ENCODE results near the gene SSBP4. TPM values are rescaled to one million over a fixed set of nuclear protein-coding genes. Genes with fewer than 3 reads are reported as not detected.
A peak's percentile ranks its signal among the peaks of the same experiment; 100 is the strongest.

SSBP4 gene
- total and polyA plus RNA-seq, 2 of the 4 experiments (the other 2 are of a cell fraction): 14.9 to 39.7 TPM

DNA sequence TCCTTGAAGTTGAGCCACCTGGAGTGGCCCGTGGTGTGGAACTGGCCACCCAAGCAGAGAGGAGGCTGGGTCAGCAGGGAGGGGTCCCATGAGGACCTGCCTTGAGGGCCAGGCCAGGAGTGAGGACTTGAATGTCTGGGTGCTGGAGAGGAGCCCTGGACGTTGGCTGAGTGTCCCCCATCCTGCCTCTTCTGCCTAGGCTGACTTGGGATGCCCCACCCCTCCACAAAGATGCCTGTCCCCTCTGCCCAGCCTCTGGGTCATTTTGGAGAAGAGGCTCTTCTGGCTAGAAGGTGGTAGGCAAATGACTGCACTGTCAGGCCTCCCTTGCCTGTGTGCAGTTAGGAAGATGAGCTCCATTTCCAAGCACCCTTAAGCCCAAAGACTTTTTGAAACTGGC is 1.7 kb downstream of the SSBP4 start:
- ATAC-seq (ENCODE audit: low read depth) (no peak), DNase-seq (no peak)
- TF ChIP-seq MAZ (IDR thresholded peaks at IDR 0.05; ENCODE audit: borderline replicate concordance, low read depth, low read length) (no peak), CHD1 (IDR thresholded peaks at IDR 0.05; ENCODE audit: low read depth, low read length) (no peak), BHLHE40 (IDR thresholded peaks at IDR 0.05; ENCODE audit: low read depth, low read length) (no peak), RCOR1 (IDR thresholded peaks at IDR 0.05; ENCODE audit: insufficient replicate concordance, low read length) (no peak), SMC3 (IDR thresholded peaks at IDR 0.05; ENCODE audit: low read depth, low read length) (no peak), MXI1 (IDR thresholded peaks at IDR 0.05; ENCODE audit: borderline replicate concordance, low read depth, low read length) (no peak)
- TF ChIP-seq, protein P1, sequence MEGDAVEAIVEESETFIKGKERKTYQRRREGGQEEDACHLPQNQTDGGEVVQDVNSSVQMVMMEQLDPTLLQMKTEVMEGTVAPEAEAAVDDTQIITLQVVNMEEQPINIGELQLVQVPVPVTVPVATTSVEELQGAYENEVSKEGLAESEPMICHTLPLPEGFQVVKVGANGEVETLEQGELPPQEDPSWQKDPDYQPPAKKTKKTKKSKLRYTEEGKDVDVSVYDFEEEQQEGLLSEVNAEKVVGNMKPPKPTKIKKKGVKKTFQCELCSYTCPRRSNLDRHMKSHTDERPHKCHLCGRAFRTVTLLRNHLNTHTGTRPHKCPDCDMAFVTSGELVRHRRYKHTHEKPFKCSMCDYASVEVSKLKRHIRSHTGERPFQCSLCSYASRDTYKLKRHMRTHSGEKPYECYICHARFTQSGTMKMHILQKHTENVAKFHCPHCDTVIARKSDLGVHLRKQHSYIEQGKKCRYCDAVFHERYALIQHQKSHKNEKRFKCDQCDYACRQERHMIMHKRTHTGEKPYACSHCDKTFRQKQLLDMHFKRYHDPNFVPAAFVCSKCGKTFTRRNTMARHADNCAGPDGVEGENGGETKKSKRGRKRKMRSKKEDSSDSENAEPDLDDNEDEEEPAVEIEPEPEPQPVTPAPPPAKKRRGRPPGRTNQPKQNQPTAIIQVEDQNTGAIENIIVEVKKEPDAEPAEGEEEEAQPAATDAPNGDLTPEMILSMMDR (conservative IDR thresholded peaks at IDR 0.05; ENCODE audit: low read depth, low read length): no peak
- TF ChIP-seq, protein P2, sequence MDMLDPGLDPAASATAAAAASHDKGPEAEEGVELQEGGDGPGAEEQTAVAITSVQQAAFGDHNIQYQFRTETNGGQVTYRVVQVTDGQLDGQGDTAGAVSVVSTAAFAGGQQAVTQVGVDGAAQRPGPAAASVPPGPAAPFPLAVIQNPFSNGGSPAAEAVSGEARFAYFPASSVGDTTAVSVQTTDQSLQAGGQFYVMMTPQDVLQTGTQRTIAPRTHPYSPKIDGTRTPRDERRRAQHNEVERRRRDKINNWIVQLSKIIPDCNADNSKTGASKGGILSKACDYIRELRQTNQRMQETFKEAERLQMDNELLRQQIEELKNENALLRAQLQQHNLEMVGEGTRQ (IDR thresholded peaks at IDR 0.05; ENCODE audit: low read depth, low read length): no peak
- TF ChIP-seq, protein P3, sequence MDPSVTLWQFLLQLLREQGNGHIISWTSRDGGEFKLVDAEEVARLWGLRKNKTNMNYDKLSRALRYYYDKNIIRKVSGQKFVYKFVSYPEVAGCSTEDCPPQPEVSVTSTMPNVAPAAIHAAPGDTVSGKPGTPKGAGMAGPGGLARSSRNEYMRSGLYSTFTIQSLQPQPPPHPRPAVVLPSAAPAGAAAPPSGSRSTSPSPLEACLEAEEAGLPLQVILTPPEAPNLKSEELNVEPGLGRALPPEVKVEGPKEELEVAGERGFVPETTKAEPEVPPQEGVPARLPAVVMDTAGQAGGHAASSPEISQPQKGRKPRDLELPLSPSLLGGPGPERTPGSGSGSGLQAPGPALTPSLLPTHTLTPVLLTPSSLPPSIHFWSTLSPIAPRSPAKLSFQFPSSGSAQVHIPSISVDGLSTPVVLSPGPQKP (IDR thresholded peaks at IDR 0.05; ENCODE audit: borderline replicate concordance, low read depth, low read length): no peak
- Histone ChIP-seq H3K9ac (ENCODE audit: low read depth, low read length) (no peak overlapping the region; the same call in 1 of the 2 replicates), H4K91ac (ENCODE audit: insufficient read depth, low read depth, low read length) (no peak overlapping the region), H3K4me3 (ENCODE audit: insufficient read depth, low read depth, low read length) (no peak overlapping the region), H2AK5ac (ENCODE audit: low read depth, low read length) (peak overlapping the region; percentile 56), H2AK9ac (replicated peaks; ENCODE audit: low read depth, low read length, poor library complexity) (peak overlapping the region; percentile 4), H3K36me3 (ENCODE audit: control insufficient read depth, insufficient read depth, low read length) (no peaks in the 10 kb centered on the region), H3K4me1 (ENCODE audit: control insufficient read depth, insufficient read depth, low read length) (peaks cover 30% of the 10 kb centered on the region), H4K5ac (ENCODE audit: low read depth, low read length) (no peak overlapping the region), H3K4ac (ENCODE audit: low read depth, low read length) (peak overlapping the region; percentile 3), H3K9me1 (ENCODE audit: insufficient read depth, low read length) (peaks cover 23% of the 10 kb centered on the region), H3K14ac (replicated peaks; ENCODE audit: low read depth, low read length) (0 out of 2 replicates have a peak overlapping the region, but pooled peaks have one; percentile 41), H2BK5ac (ENCODE audit: low read depth, low read length, poor library complexity, severe bottlenecking) (no peak overlapping the region), H3K9me3 (ENCODE audit: control insufficient read depth, insufficient read depth, low read length) (no peaks in the 10 kb centered on the region), H2BK20ac (ENCODE audit: low read depth, low read length) (no peak overlapping the region), H3K27ac (ENCODE audit: insufficient read depth, low read length) (no peak overlapping the region), H2BK120ac (ENCODE audit: low read depth, low read length) (no peak overlapping the region), H3K4me2 (ENCODE audit: low read depth, low read length) (peak overlapping the region; percentile 32; the same call in 1 of the 2 replicates), H2BK15ac (ENCODE audit: low read depth, low read length) (no peak overlapping the region), H3K56ac (ENCODE audit: extremely low read depth, insufficient read depth, low read length) (no peak overlapping the region), H3K79me1 (ENCODE audit: low read depth in 1 of 2, low read length in 2 of 2) (peaks cover 4 to 68% of the 10 kb centered on the region in 2 experiments), H3K27me3 (ENCODE audit: control insufficient read depth, insufficient read depth, low read length) (no peaks in the 10 kb centered on the region), H4K20me1 (ENCODE audit: insufficient read depth, low read length) (peaks cover 52% of the 10 kb centered on the region), H3K23ac (ENCODE audit: low read depth, low read length) (peak overlapping the region; percentile 57), H4K8ac (ENCODE audit: low read depth in 2 of 2, low read length in 2 of 2) (no peak overlapping the region; a peak in 1 of 4 replicates), H2AFZ (replicated peaks; ENCODE audit: low read length, poor library complexity) (peak overlapping the region; percentile 0), H3K18ac (ENCODE audit: low read depth, low read length) (no peak overlapping the region)
- BruUV-seq (replicated peaks): no TSS peak
- no CpG with 5 or more reads among the region's 2 CpGs for WGBS, 2 experiments (ENCODE audit: extremely low coverage in 2 of 2, insufficient read length in 1 of 2)
- CTCF ChIA-PET: interaction anchor here (0.6 kb wide), 1 partner anchor 56 kb away, joined by 3 read pairs; no protein-coding TSS in a partner anchor
- POLR2A ChIA-PET (ENCODE audit: unreplicated experiment): interaction anchor here (0.6 to 1.2 kb wide), 2 partner anchors 9 to 99 kb away, joined by 3 read pairs; no protein-coding TSS in a partner anchor
- intact Hi-C loops (cut with micrococcal nuclease) (no loop called here), in situ Hi-C loops (cut with MboI; ENCODE audit: low sequenced_read_pairs) (no loop called here), dilution Hi-C loops (cut with HindIII; ENCODE audit: low sequenced_read_pairs, unreplicated experiment) (no loop called here)
